Stomach (tissue), 4 donors: ENCODE measurements around the gene TNNI3.

Experiments
- EP300 ChIP-seq: sonication (generic); formaldehyde crosslinking; IDR thresholded peaks from one replicate; pipeline ENCODE4 v1.6.1; 2017; ENCODE audit warnings: antibody characterized with exemption
- POLR2A ChIP-seq, 4 donors: fragments of 450-650 bp; IDR thresholded peaks; one replicate each; pipeline ENCODE4 v1.6.1; 2016; ENCODE audit warnings: antibody characterized with exemption in 4 of 4, control low read depth in 2 of 4, mild to moderate bottlenecking in 1 of 4, moderate library complexity in 1 of 4
- POLR2AphosphoS5 ChIP-seq, 3 donors: sonication (generic); formaldehyde crosslinking; IDR thresholded peaks; one replicate each; pipeline ENCODE4 v1.6.1; 2016; ENCODE audit warnings: antibody characterized with exemption in 3 of 3
- TF ChIP-seq, protein P1 (sequence below), 7 experiments: fragments of 450-650 bp in 4 of 7; fragments of 200-600 bp in 3 of 7; sonication (generic) in 3 of 7; IDR thresholded peaks; one replicate each; pipeline ENCODE4 v1.5.1; 2016 to 2019; ENCODE audit warnings: antibody characterized with exemption in 7 of 7, control low read depth in 2 of 7, mild to moderate bottlenecking in 1 of 7

GRCh38 chr19:55131421-55131820 lies 26.1 kb downstream of the TNNI3 start:
- no peak for TF ChIP-seq POLR2A (IDR thresholded peaks at IDR 0.05)
- TF ChIP-seq, protein P1, sequence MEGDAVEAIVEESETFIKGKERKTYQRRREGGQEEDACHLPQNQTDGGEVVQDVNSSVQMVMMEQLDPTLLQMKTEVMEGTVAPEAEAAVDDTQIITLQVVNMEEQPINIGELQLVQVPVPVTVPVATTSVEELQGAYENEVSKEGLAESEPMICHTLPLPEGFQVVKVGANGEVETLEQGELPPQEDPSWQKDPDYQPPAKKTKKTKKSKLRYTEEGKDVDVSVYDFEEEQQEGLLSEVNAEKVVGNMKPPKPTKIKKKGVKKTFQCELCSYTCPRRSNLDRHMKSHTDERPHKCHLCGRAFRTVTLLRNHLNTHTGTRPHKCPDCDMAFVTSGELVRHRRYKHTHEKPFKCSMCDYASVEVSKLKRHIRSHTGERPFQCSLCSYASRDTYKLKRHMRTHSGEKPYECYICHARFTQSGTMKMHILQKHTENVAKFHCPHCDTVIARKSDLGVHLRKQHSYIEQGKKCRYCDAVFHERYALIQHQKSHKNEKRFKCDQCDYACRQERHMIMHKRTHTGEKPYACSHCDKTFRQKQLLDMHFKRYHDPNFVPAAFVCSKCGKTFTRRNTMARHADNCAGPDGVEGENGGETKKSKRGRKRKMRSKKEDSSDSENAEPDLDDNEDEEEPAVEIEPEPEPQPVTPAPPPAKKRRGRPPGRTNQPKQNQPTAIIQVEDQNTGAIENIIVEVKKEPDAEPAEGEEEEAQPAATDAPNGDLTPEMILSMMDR (IDR thresholded peaks at IDR 0.05): no peak
- TF ChIP-seq POLR2AphosphoS5 (IDR thresholded peaks at IDR 0.05): no peak
- no peak for TF ChIP-seq EP300
